Thyroid gland (tissue), 4 donors: ENCODE measurements around the gene CAPRIN2.

Source experiments
- CTCF ChIP-seq, 6 experiments: fragments of 200-600 bp in 3 of 6; fragments of 450-650 bp in 3 of 6; sonication (generic) in 3 of 6; IDR thresholded peaks; one replicate each; pipeline ENCODE4 v1.5.1; 2016 to 2019; ENCODE audit warnings: antibody characterized with exemption in 6 of 6, mild to moderate bottlenecking in 2 of 6, inconsistent platforms in 1 of 6, moderate library complexity in 1 of 6
- POLR2A ChIP-seq, 2 donors: fragments of 450-650 bp; IDR thresholded peaks; one replicate each; pipeline ENCODE4 v1.6.1; 2017; ENCODE audit warnings: antibody characterized with exemption in 2 of 2, mild to moderate bottlenecking in 2 of 2, moderate library complexity in 1 of 2

GRCh38 chr12:30661210-30661609 is 93.5 kb downstream of the CAPRIN2 start:
- TF ChIP-seq CTCF (IDR thresholded peaks at IDR 0.05), result no peak
- TF ChIP-seq POLR2A (IDR thresholded peaks at IDR 0.05), result no peak
